Epithelial cell of umbilical artery (primary cell): ENCODE data around the gene GTPBP8. TPM values are rescaled to one million over a fixed set of nuclear protein-coding genes. Genes with fewer than 3 reads are reported as not detected.

ENCODE experiments used
- total RNA-seq: library from RNA; depleted of rRNA; stranded (reverse); fragments of >200 nt; gene quantifications from 2 replicates; pipeline ENCODE4 v1.2.3, GENCODE V29; 2014

Gene GTPBP8
- 29.3 and 51.6 TPM in 2 replicates for total RNA-seq

DNA sequence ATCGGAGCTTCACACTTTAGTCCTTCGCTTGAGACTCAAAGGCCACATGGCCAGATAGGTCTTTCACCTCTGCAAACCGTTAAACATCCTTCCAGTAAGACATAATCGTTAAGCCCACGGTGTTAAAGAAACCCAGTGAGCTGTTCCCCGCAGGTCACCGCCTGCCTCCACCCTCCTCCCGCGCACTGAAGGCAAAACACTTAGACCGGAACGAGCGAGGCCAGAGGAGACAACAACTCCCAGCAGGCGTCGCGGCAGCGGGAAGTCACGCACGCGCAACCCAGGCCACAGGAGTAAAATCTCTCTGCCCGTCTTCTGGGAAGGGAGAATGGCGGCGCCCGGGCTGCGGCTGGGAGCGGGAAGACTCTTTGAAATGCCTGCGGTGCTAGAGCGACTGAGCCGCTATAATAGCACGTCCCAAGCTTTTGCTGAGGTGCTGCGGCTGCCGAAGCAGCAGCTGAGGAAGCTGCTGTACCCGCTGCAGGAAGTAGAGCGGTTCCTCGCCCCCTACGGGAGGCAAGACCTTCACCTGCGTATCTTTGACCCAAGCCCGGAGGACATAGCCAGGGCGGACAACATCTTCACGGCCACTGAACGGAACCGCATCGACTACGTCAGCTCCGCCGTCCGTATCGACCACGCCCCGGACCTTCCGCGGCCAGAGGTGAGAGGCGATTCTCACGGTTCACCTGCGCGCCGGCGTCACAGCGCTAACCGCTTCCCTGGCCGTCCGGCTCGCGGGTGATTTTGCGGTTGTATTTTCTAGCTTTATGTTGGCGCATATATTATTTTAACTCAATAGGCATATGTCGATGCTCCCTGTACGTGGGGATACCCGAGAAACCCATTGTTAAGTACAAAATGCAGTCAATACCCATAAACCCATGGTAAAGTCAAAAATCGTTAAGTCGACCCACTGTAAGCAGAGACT, at the start of gene GTPBP8:
Gene GTPBP8, plus strand, starts transcription at position 313 of the 931 bp plus-strand sequence. Its CDS starts 16 bp downstream, at position 329.

DNA sequence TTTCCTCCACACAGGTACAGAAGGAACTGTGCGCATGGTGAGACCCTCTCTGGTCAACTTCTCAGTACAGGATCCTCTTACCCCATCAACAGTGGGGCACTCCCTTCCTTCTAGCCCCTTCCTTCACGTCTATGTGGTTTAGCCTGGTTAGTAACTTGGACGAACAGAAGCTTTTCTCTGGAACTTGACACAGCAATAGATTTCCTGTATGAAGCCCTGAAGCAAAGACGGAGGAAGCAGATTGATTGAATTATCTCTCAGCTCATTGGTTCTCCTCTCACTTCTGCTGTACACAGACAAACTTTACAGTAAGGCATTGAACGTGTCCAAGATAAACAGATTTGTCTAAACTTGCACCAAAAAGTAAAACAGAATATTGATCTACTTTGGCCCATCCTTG, 15.9 kb upstream of the GTPBP8 start, which contains the start of gene CD200R1:
Gene CD200R1, minus strand, starts transcription at position 210 of the 400 bp plus-strand sequence. CDS start 246 bp downstream, outside the sequence.

Other genes starting within 250 kb of the GTPBP8 start
- gene CD200R1L, start 144.1 kb upstream of the GTPBP8 start, total RNA-seq = not detected in 2 replicates
- not detected in 2 replicates for gene CD200R1, start 15.9 kb upstream of the GTPBP8 start, total RNA-seq
- 0.15 and 0.32 TPM in 2 replicates for gene BOC, start 220.6 kb downstream of the GTPBP8 start, total RNA-seq